PFSK-1 (cell line): ENCODE results near the gene TANC2.

Experiments used
- POLR2AphosphoS5 ChIP-seq: IDR thresholded peaks from 2 replicates; pipeline ENCODE4 v1.6.1; 2012; ENCODE audit warnings: low read depth, mild to moderate bottlenecking, control low read depth, low read length, moderate library complexity
- SIN3A ChIP-seq: IDR thresholded peaks from 2 replicates; pipeline ENCODE4 v1.6.1; 2012; ENCODE audit warnings: mild to moderate bottlenecking, low read length, moderate library complexity, borderline replicate concordance; ENCODE audit not compliant: insufficient read depth

GRCh38 chr17:62984801-62985200 is 18.8 kb downstream of the TANC2 start:
- TF ChIP-seq POLR2AphosphoS5 (no peak), SIN3A (no peak)
